HFF-Myc (cell line): Measurements from ENCODE around the gene UBQLN4.

Experiments
- DNase-seq: peaks from one replicate; pipeline ENCODE4 v3.0.0-alpha.2; 2011; ENCODE audit warnings: low read depth; ENCODE audit errors: extremely low read depth
- H3K4me3 ChIP-seq: replicated peaks from 2 replicates; pipeline ENCODE4 v1.5.1; 2011; ENCODE audit warnings: low read depth, mild to moderate bottlenecking, control low read depth, low read length
- TF ChIP-seq, protein P1 (sequence below): IDR thresholded peaks from 2 replicates; pipeline ENCODE4 v1.5.1; 2012; ENCODE audit warnings: mild to moderate bottlenecking, low read depth, low read length, control low read depth; ENCODE audit errors: missing control alignments

The UBQLN4 gene

DNA sequence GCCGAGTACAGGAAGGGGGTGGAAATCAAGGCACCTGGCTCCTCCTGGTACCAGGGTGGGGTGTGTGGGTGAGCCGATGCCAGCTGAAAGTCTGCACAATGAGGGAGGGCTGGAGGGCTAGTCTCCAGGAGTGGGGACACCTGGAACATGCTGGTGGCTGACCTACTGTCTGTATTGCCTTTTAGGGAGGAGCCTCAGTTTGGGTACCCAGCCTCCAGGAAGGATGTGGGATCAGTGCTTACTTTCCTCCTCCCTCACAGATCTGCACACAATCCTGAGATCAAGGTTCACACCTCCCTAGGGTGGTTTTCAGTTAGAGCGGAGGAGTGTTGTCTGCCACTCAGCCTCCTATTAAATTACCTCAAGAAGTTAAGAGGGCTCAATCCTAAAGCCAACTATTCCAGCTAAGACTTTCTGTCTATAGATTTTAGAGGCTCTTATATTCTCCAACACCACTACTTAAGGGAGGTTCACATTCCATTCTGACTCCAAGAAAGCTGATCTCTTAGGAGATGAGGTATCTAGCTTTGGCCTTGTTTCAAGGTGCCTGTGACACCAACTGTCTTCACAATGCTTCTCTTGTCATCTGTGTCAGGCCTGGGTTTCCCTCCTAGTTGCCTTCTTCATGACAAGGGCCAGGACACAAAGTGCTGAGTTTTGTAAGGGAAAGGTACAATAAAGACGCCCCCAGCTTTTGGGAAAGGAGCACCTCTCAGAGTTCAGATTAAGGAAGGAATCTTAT, 48.6 kb downstream of the UBQLN4 start:
- TF ChIP-seq, protein P1, sequence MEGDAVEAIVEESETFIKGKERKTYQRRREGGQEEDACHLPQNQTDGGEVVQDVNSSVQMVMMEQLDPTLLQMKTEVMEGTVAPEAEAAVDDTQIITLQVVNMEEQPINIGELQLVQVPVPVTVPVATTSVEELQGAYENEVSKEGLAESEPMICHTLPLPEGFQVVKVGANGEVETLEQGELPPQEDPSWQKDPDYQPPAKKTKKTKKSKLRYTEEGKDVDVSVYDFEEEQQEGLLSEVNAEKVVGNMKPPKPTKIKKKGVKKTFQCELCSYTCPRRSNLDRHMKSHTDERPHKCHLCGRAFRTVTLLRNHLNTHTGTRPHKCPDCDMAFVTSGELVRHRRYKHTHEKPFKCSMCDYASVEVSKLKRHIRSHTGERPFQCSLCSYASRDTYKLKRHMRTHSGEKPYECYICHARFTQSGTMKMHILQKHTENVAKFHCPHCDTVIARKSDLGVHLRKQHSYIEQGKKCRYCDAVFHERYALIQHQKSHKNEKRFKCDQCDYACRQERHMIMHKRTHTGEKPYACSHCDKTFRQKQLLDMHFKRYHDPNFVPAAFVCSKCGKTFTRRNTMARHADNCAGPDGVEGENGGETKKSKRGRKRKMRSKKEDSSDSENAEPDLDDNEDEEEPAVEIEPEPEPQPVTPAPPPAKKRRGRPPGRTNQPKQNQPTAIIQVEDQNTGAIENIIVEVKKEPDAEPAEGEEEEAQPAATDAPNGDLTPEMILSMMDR: no peak

DNA sequence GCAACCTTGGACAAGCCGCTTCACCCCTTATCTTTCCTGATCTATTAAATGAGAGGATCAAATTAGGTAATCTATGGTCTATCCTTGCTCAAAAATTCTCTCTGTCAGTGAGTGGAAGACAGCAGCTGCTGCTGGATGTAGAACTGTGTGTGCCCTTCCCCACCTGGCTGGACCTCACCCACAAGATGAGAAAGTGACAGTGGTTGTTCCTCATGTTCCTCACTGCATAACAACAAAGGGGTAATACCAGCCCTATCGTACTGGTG, 49.7 kb downstream of the UBQLN4 start:
- H3K4me3 ChIP-seq: no peak overlapping the region
- TF ChIP-seq, protein P1: no peak
- no peak for DNase-seq

More for the DNA sequence above, 48.6 kb downstream of the UBQLN4 start:
- H3K4me3 ChIP-seq: no peak overlapping the region
- no peak for DNase-seq

DNA sequence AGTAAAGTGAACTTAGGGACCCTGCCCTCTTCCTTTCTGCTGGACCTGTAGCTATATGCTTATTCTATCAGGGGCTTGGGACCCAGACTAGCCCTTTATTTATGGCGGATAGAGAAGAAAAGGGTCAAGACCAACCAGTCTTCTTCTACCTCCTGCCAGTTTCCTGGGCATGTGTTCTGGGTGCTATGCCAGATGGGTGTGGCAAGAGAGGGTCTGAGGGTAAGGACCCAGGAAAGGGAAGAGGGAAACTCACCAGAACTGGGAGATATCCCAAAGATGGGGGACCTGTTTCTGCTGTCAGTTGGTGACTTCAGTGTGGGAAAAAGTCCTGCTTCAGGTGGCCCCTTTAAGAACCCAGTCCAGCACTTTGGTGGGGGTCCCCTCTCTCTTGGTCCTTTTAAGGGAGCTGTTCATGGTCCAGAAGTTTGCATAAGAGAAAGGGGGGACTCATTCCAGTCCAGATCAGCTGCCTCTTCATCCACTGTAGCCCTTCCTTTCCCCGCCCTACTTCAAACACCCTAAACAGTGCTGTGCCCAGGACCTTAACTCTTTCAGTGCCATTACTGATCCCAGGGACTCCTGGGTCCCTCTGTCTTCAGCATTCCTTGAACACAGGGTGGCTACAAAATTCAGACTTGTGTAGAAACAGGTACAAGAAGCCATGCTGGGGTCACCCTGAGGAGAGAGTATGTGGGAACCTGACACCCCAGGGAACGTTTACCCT, 51.2 kb downstream of the UBQLN4 start:
- no peak for DNase-seq
- no peak overlapping the region for H3K4me3 ChIP-seq
- TF ChIP-seq, protein P1: no peak

DNA sequence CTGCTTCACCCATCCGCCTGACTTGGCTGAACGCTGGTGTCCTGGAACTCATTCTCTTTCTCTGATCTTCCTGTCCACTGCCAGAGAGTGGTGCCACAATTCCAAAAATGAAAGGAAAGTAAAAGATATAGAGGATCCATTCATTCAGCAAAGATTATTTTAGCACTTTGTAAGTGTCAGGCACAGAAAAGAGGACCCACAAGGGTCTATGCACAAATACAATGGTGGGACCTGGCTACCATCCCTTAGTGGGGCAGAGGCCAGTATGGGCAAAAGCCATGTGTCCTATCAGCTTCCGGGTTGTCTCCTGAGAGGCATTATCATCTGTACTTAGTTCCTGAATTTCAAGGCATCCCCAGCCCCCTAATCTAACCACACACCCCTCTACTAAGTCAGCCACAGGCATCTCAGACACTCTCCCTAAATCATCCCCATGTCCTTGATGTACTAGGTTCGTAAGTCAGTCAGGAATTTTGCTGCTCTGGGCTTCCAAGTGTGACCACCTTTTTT, 51.9 kb downstream of the UBQLN4 start:
- no peak overlapping the region for H3K4me3 ChIP-seq
- TF ChIP-seq, protein P1: no peak
- DNase-seq: no peak

DNA sequence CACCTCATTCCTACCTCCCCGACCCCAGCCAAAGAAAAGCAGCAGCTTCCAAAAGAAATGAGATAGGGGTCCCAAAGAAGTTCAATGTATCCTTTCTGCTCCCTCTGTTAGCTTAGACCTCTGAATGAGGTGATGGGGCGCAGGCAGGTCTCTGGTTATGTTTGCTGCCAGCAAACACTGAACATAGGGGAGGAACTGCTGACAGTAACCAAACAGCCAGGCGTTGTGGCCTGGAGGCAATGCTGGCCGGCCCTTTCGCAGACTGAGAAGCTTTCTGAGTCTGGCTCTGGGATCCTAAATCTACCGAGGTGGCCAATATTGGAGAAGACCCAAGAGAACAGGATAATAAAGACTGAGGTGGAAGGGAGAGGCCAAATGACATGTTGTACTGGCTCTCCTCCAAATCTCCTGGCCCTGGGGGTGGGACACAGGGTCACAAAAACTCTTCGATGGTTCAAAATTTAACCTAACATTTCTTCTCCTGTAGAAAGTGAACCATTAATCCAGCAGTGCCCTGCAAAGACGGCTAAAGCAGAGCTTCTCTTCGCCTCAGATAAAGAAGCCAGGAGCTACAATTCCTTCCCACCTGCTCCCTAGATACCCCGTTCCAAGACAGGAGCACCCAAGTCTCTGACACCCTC, 52.5 kb downstream of the UBQLN4 start:
- H3K4me3 ChIP-seq: no peak overlapping the region
- no peak for DNase-seq
- TF ChIP-seq, protein P1: no peak

DNA sequence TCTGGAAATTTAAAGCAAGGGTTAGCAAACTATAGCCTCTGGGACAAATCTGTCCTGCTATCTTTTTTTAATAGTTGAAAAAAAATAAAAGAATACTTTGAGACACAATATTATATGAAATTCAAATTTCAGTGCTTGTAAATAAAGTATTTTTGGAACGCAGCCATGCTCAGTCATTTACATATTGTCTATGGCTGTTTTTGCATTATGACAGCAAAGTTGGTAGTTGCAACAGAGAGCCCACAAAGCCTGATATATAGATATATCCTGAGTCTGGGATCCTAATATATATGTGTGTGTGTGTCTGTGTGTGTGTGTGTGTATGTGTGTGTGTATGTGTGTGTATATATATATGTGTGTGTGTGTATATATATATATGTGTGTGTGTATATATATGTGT, 53.6 kb downstream of the UBQLN4 start:
- TF ChIP-seq, protein P1: no peak
- no peak overlapping the region for H3K4me3 ChIP-seq
- DNase-seq: no peak
